BE2C (cell line): ENCODE data around the gene XAB2.
"Not testable (repeated sequence)": the region's sequence is repeated elsewhere in the genome, so short reads cannot be mapped to it uniquely, and the experiment has no call there.

ENCODE experiments used
- DNase-seq: peaks from one replicate; pipeline ENCODE4 v3.0.0-alpha.2; 2020
- H3K27me3 ChIP-seq: fragments of 250-450 bp; sonication (Bioruptor Pico); 2 replicates; pipeline ENCODE4 v1.5.1; 2020; ENCODE audit warnings: mild to moderate bottlenecking
- H3K36me3 ChIP-seq: fragments of 250-450 bp; sonication (Bioruptor Pico); 2 replicates; pipeline ENCODE4 v1.5.1; 2020; ENCODE audit warnings: mild to moderate bottlenecking
- H3K4me1 ChIP-seq: fragments of 250-450 bp; sonication (Bioruptor Pico); 2 replicates; pipeline ENCODE4 v1.5.1; 2020
- H3K4me3 ChIP-seq: 2 replicates; pipeline ENCODE4 v1.5.1; 2011; ENCODE audit warnings: low read depth, low read length
- H3K9me3 ChIP-seq: fragments of 250-450 bp; sonication (Bioruptor Pico); 2 replicates; pipeline ENCODE4 v1.5.1; 2020
- TF ChIP-seq, protein P1 (sequence below): IDR thresholded peaks from 2 replicates; pipeline ENCODE4 v1.5.1; 2012; ENCODE audit warnings: mild to moderate bottlenecking, low read depth, low read length

The XAB2 gene

GRCh38 chr19:7589822-7590221 is 39.5 kb downstream of the XAB2 start:
- TF ChIP-seq, protein P1, sequence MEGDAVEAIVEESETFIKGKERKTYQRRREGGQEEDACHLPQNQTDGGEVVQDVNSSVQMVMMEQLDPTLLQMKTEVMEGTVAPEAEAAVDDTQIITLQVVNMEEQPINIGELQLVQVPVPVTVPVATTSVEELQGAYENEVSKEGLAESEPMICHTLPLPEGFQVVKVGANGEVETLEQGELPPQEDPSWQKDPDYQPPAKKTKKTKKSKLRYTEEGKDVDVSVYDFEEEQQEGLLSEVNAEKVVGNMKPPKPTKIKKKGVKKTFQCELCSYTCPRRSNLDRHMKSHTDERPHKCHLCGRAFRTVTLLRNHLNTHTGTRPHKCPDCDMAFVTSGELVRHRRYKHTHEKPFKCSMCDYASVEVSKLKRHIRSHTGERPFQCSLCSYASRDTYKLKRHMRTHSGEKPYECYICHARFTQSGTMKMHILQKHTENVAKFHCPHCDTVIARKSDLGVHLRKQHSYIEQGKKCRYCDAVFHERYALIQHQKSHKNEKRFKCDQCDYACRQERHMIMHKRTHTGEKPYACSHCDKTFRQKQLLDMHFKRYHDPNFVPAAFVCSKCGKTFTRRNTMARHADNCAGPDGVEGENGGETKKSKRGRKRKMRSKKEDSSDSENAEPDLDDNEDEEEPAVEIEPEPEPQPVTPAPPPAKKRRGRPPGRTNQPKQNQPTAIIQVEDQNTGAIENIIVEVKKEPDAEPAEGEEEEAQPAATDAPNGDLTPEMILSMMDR, result no peak
- no peak overlapping the region for H3K4me3 ChIP-seq
- H3K9me3 ChIP-seq, result no peaks in the 10 kb centered on the region
- H3K27me3 ChIP-seq, result no peaks in the 10 kb centered on the region
- no peaks in the 10 kb centered on the region for H3K36me3 ChIP-seq
- no peaks in the 10 kb centered on the region for H3K4me1 ChIP-seq
- no peak for DNase-seq

GRCh38 chr19:7582446-7582845 is 46.9 kb downstream of the XAB2 start:
- Histone ChIP-seq H3K9me3 (no peaks in the 10 kb centered on the region), H3K4me3 (no peak overlapping the region), H3K36me3 (no peaks in the 10 kb centered on the region), H3K27me3 (peaks cover 55% of the 10 kb centered on the region), H3K4me1 (no peaks in the 10 kb centered on the region)
- TF ChIP-seq, protein P1, result no peak
- DNase-seq, result no peak

- Histone ChIP-seq H3K9me3 (no peaks in the 10 kb centered on the region), H3K4me1 (no peaks in the 10 kb centered on the region), H3K36me3 (no peaks in the 10 kb centered on the region), H3K4me3 (no peak overlapping the region), H3K27me3 (peaks cover 61% of the 10 kb centered on the region)
- DNase-seq, result no peak
- TF ChIP-seq, protein P1, result no peak
Observed at GRCh38 chr19:7579182-7579581, 50.2 kb downstream of the XAB2 start.

DNA sequence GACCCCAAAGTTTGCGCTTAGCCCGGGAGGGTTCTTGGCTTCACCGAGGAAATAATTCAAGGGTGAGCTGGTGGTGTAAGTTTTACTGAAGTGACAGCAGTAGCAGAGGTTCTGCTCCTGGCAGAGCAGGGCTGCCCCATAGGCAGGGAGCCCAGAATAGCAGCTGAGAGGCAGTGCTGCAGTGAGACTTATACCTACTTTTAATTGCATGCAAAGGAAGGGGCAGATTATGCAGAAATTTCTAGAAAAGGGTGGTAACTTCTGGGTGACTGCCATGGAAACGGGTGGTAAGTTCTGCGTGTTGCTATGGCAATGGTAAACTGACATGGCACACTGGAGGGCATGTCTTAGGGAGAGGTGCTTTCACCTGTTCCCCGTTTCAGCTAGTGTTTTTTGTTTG is 51.2 kb downstream of the XAB2 start:
- no peak for DNase-seq

DNA sequence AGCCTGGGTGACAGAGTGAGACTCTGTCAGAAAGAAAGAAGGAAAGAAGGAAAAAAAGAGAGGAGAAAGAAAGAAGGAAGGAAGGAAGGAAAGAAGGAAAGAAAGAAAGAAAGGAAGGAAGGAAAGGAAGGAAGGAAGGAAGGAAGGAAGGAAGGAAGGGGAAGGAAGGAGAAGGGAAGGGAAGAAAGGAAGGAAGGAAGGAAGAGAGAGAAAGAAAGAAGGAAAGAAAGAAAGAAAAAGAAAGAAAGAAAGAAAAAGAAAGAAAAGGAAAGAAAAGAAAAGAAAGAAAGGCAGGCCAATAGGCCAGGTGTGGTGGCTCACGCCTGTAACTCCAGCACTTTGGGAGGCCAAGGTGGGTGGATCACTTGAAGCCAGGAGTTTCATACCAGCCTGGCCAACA is 51.9 kb downstream of the XAB2 start:
- not testable (repeated sequence) for H3K9me3 ChIP-seq, DNase-seq, H3K4me3 ChIP-seq, H3K4me1 ChIP-seq, H3K36me3 ChIP-seq
- peaks cover 58% of the 10 kb centered on the region for H3K27me3 ChIP-seq

More for the DNA sequence above, 51.2 kb downstream of the XAB2 start:
- no peak overlapping the region for H3K4me3 ChIP-seq
- no peaks in the 10 kb centered on the region for H3K9me3 ChIP-seq
- no peaks in the 10 kb centered on the region for H3K36me3 ChIP-seq
- H3K4me1 ChIP-seq, result no peaks in the 10 kb centered on the region
- TF ChIP-seq, protein P1, result no peak
- peaks cover 59% of the 10 kb centered on the region for H3K27me3 ChIP-seq

GRCh38 chr19:7575434-7576040 is 53.8 kb downstream of the XAB2 start:
- H3K36me3 ChIP-seq, result no peaks in the 10 kb centered on the region
- no peak overlapping the region for H3K4me3 ChIP-seq
- no peaks in the 10 kb centered on the region for H3K4me1 ChIP-seq
- TF ChIP-seq, protein P1, result no peak
- DNase-seq, result no peak
- peaks cover 40% of the 10 kb centered on the region for H3K27me3 ChIP-seq
- no peaks in the 10 kb centered on the region for H3K9me3 ChIP-seq
